Omental fat pad (tissue), 4 donors: ENCODE measurements around the gene CUX1. TPM values are rescaled to one million over a fixed set of nuclear protein-coding genes. Genes with fewer than 3 reads are reported as not detected.

Experiments
- ATAC-seq: fragments of 150-250 bp; one replicate; pipeline ENCODE4 v1.9.1; 2016; ENCODE audit warnings: mild to moderate bottlenecking, moderate library complexity; ENCODE audit not compliant: low FRiP score
- DNase-seq: peaks from one replicate; pipeline ENCODE4 v3.0.0-alpha.2; 2019; ENCODE audit warnings: low spot score
- CTCF ChIP-seq, 3 donors: fragments of 450-650 bp; IDR thresholded peaks; one replicate each; pipeline ENCODE4 v1.5.1; 2016 to 2017; ENCODE audit warnings: antibody characterized with exemption in 3 of 3, mild to moderate bottlenecking in 3 of 3, moderate library complexity in 2 of 3
- total RNA-seq, 4 donors: library from RNA; depleted of rRNA; stranded (reverse); fragments of >200 nt; gene quantifications; one replicate each; pipeline ENCODE4 v1.1.0, GENCODE V29; 2016

CUX1 gene
- total RNA-seq, 4 donors from 2014 or later = 67.6 to 141 (median 75.7) TPM

GRCh38 chr7:101910991-101911799 is 93.8 kb downstream of the CUX1 start:
- TF ChIP-seq CTCF (IDR thresholded peaks at IDR 0.05) = no peak
- DNase-seq (no peak), ATAC-seq (peak; percentile 13)

DNA sequence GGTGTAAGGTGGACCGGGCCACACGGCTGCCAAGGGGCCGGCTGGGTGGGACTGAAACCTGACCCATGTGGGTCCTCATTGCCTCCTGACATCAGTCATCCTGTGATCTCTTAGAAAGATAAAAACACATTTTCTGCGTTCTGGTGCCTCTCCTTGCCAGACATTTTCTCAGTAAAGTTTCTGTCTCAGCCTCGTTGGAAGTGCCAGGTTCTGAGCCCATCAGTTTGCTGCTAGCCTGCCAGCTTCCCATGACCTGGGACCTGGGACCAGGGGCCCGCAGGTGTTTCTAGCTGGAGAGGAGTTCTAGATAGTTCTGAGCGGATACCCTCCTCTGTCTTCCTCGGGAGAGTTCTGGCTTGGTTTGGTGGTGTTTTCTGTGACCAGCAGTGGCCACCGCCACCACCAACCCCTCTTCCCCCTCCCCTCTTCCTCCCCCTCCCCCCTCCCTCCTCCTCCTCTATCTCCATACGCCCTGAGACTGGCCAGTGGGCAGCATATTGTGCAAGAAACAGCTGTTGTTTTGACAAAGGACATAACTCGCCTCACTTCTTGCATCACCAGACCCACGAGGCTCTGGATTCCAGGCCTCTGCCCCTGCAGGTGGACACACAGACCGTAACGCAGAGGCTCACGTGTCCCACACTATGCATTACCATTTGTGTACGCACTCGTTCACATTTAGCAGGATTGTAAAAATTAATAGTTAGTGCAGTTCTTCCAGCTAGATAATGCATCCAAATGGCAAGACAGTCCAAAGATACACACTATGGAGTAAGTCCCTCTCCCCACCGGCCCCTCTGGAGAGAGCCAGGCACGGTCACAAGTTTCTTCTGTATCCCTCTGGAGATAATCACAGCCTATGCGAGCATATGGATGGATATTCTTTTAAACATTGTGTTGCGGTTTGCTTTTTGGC is 94.6 kb downstream of the CUX1 start:
- no peak for TF ChIP-seq CTCF (IDR thresholded peaks at IDR 0.05)
- ATAC-seq = peak; percentile 46
- no peak for DNase-seq

GRCh38 chr7:101912716-101913110 is 95.3 kb downstream of the CUX1 start:
- DNase-seq (no peak), ATAC-seq (peak; percentile 12)
- no peak for TF ChIP-seq CTCF (IDR thresholded peaks at IDR 0.05)

DNA sequence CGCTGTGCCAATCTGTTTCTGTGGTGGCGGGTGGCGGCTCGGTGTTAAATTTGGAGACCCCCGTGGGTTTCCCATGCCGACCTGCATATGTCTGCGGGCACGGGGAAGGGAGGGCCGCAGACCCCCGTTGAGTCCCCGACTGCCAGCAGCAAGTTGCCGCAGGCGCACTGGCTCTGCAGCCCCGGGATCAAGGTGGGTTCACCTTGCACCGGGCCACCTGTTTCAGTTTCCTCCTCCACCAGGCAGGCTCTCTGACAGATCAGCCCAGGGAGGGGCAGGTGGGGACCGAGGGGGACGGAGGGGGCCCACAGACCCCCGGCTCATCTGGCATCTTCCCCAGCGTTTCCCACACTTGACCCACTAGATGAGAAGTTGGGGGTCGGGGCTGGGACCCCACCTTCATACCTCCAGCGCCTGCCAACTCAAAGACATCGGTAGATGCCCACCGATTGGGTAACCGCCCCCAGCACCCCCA is 95.9 kb downstream of the CUX1 start:
- ATAC-seq = no peak
- TF ChIP-seq CTCF (IDR thresholded peaks at IDR 0.05) = no peak
- no peak for DNase-seq

GRCh38 chr7:101913851-101914250 is 96.4 kb downstream of the CUX1 start:
- ATAC-seq (no peak), DNase-seq (no peak)
- TF ChIP-seq CTCF (IDR thresholded peaks at IDR 0.05) = no peak

DNA sequence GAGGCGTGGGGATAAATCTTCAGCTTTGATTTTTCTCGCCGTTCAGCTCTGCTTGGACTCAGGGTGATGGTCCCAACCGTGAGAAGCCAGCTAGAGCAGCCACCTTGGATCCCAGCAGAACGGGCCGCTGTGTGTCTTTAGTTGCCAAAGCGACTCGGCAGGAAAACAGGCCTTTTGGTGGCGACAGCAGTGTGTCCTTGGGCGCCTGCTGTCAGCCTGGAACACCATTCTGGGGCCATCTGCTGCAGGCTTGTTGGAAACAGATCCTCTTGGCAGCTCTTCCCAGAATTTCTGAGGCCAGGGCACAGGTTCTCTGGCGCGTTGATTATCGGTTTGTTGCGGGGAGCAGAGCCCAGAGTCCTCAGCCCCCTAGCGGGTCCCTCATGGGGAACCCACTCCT is 97.6 kb downstream of the CUX1 start:
- no peak for TF ChIP-seq CTCF (IDR thresholded peaks at IDR 0.05)
- no peak for ATAC-seq
- no peak for DNase-seq
